GM06990 (cell line): ENCODE measurements around the gene VWC2.

Experiments
- DNase-seq: peaks from one replicate; pipeline ENCODE4 v3.0.0-alpha.2; 2011; ENCODE audit not compliant: insufficient read length; ENCODE audit errors: extremely low read depth
- H3K27me3 ChIP-seq: replicated peaks from 2 replicates; pipeline ENCODE4 v1.6.0; 2011; ENCODE audit warnings: low read length; ENCODE audit not compliant: control insufficient read depth, insufficient read depth
- H3K36me3 ChIP-seq: 2 replicates; pipeline ENCODE4 v1.5.1; 2011; ENCODE audit warnings: low read length; ENCODE audit not compliant: control insufficient read depth, insufficient read depth
- H3K4me3 ChIP-seq: replicated peaks from 2 replicates; pipeline ENCODE4 v1.5.1; 2011; ENCODE audit warnings: low read depth, mild to moderate bottlenecking, control low read depth, low read length
- CTCF ChIP-seq: IDR thresholded peaks from 2 replicates; pipeline ENCODE4 v1.5.1; 2011; ENCODE audit warnings: low read length, control low read depth, mild to moderate bottlenecking, inconsistent platforms; ENCODE audit not compliant: insufficient read depth, poor library complexity, severe bottlenecking

The VWC2 gene

GRCh38 chr7:49805371-49806007, 32.1 kb downstream of the VWC2 start:
- DNase-seq: no peak
- Histone ChIP-seq H3K36me3 (no peaks in the 10 kb centered on the region), H3K4me3 (no peak overlapping the region), H3K27me3 (no peaks in the 10 kb centered on the region)
- TF ChIP-seq CTCF: no peak

GRCh38 chr7:49812534-49812933, 39.1 kb downstream of the VWC2 start:
- H3K36me3 ChIP-seq: no peaks in the 10 kb centered on the region
- no peak for TF ChIP-seq CTCF
- H3K27me3 ChIP-seq: no peaks in the 10 kb centered on the region; the same call in 1 of the 2 replicates
- DNase-seq: no peak
- no peak overlapping the region for H3K4me3 ChIP-seq

GRCh38 chr7:49817279-49817678, 43.8 kb downstream of the VWC2 start:
- no peak for TF ChIP-seq CTCF
- Histone ChIP-seq H3K27me3 (no peaks in the 10 kb centered on the region; the same call in 1 of the 2 replicates), H3K36me3 (no peaks in the 10 kb centered on the region), H3K4me3 (no peak overlapping the region)
- DNase-seq: no peak

GRCh38 chr7:49821181-49821580, 47.7 kb downstream of the VWC2 start:
- no peak for DNase-seq
- H3K36me3 ChIP-seq: no peaks in the 10 kb centered on the region

GRCh38 chr7:49822856-49823255, 49.4 kb downstream of the VWC2 start:
- DNase-seq: no peak
- TF ChIP-seq CTCF: no peak
- no peaks in the 10 kb centered on the region for H3K36me3 ChIP-seq
- H3K4me3 ChIP-seq: no peak overlapping the region
- H3K27me3 ChIP-seq: no peaks in the 10 kb centered on the region

More at GRCh38 chr7:49821181-49821580, 47.7 kb downstream of the VWC2 start:
- no peak for TF ChIP-seq CTCF
- Histone ChIP-seq H3K27me3 (no peaks in the 10 kb centered on the region), H3K4me3 (no peak overlapping the region)

- no peaks in the 10 kb centered on the region for H3K36me3 ChIP-seq
- no peaks in the 10 kb centered on the region for H3K27me3 ChIP-seq
- no peak for TF ChIP-seq CTCF
- H3K4me3 ChIP-seq: no peak overlapping the region
- no peak for DNase-seq
These were observed 50.1 kb downstream of the VWC2 start for GRCh38 chr7:49823566-49823965.
